Frontal cortex (tissue), 4 donors: ENCODE data around the gene ANHX. TPM values are rescaled to one million over a fixed set of nuclear protein-coding genes. Genes with fewer than 3 reads are reported as not detected.
"Not testable (repeated sequence)": the region's sequence is repeated elsewhere in the genome, so short reads cannot be mapped to it uniquely, and the experiment has no call there.

ENCODE experiments used
- DNase-seq, 2 donors: peaks; one replicate each; pipeline ENCODE4 v3.0.0; 2012; ENCODE audit warnings: low spot score in 2 of 2
- FAIRE-seq: peaks from 2 replicates; lab custom pipeline; 2012; peaks lifted over from hg19 to GRCh38; lab: Jason Lieb, UNC
- total RNA-seq: library from RNA; depleted of rRNA; stranded (reverse); fragments of >200 nt; gene quantifications from one replicate; pipeline ENCODE4 v1.2.3, GENCODE V29; 2014
- donor health status: control.
- donor health status: control.
- donor health status: control.

ANHX gene
- not detected for total RNA-seq

DNA sequence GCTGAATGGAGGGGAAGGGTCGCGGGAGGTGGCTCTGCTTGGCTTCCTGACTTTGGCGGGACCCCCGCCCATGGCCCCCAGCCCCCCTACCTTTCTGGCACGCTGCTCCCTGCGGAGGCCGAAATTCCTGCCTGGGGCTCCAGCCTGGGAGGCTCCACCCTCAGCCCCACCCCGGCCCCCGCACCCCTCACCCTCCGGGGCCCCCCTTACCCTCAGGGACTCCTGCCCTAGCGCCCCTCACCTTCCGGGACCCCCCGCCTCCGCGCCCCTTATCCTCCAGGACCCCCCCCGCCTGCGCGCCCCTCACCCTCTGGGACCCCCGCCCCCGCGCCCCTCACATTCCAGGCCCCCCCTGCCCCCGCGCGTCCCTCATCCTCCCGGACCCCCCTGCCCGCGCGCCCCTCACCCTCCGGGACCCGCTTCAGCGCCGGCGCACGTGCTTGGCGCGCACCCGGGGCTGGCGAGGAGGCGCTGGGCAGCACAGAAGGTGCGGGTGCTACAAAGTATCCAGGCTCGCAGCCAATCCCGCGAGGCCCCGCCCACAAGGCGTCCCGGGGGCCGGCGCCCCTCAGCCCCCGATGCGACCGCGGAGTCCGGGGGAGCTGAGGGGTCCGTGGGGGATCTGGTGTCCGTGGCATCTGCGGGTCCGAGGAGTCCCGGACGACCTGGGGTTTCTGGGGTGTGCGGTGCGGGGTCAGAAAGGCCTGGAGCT is at the start of gene ANHX:
TSS of gene ANHX (minus strand) at position 477 of the 712 bp plus-strand sequence. CDS start 1,521 bp downstream, outside the sequence.
- no peak for DNase-seq
- FAIRE-seq, result no peak

DNA sequence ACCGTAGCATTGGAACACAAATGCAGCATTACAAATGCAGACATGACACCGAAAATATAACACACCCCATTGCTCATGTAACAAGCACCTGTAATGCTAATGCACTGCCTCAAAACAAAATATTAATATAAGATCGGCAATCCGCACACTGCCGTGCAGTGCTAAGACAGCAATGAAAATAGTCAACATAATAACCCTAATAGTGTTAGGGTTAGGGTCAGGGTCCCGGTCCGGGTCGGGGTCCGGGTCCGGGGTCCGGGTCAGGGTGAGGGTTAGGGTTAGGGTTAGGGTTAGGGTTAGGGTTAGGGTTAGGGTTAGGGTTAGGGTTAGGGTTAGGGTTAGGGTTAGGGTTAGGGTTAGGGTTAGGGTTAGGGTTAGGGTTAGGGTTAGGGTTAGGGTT is 29.0 kb upstream of the ANHX start:
- DNase-seq, FAIRE-seq: not testable (repeated sequence)

DNA sequence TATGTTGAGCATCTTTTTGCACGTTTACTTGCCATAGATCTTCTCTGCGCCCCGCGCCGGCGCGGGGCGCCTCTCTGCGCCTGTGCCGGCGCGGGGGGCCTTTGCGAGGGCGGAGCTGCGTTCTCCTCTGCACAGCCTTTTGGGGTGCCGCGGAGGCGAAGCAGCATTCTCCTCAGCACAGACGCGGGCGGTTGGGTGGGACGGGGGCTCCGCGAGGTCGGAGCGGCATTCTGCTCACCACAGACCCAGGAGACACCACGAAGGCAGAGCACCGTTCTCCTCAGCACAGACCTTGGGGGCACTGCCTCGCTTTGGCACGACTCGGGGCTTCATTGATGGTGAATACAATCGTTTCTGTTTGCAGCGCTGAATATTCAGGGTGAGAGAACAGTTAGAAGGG is 28.5 kb upstream of the ANHX start:
- DNase-seq (no peak), FAIRE-seq (no peak)

DNA sequence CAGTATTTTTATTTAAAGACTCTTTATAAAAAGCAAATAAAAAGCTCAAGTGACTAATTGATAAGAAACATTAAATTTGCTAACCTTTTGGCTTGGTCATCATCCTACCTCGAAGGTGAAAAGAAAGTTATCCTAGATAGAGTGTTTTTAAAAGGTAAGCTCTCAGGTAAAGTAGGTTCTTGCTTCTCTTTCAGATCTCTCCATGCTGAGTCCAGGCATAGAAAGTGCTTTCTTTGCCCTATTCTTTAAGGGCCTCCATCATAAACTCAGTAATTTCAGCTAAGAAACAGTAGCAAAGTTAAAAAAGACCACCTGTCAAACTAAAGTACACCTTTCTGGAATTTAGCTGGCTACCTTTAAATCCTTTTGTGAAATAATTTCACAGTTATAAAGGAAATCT is 20.6 kb upstream of the ANHX start:
- FAIRE-seq (no peak), DNase-seq (no peak)

DNA sequence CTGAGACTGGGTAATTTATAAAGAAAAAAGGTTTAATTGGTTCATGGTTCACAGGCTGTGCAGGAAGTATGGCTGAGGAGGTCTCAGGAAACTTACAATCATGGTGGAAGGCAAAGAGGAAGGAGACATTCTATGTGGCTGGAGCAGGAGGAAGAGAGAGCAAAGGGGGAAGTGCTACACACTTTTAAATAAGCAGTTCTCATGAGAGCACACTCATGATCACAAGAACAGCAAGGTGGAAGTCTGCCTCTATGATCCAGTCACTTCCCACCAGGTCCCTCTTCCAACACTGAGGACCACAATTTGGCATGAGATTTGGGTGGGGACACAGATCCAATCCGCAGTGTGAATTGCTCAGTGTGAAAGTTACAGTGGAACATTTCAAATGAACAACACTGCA is 20.2 kb upstream of the ANHX start:
- not testable (repeated sequence) for DNase-seq, FAIRE-seq

DNA sequence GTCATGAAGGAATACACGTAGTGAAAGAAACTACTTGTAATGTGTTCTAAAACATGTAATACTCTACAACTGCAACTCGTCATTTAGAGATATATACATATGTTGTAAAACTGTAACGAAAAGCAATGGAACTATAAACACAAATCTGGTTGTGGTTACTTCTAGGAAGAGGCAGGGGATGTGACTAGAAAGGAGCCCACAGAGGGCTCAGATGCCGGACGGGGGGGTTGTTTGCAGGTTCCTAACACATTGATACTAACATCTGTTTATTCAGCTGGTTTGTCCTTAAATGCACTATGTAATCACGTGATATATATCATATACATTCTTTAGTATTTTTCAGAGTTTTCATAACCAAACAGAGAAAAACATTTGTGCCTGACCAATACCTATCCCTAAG is 16.1 kb upstream of the ANHX start:
- DNase-seq (no peak), FAIRE-seq (no peak)

DNA sequence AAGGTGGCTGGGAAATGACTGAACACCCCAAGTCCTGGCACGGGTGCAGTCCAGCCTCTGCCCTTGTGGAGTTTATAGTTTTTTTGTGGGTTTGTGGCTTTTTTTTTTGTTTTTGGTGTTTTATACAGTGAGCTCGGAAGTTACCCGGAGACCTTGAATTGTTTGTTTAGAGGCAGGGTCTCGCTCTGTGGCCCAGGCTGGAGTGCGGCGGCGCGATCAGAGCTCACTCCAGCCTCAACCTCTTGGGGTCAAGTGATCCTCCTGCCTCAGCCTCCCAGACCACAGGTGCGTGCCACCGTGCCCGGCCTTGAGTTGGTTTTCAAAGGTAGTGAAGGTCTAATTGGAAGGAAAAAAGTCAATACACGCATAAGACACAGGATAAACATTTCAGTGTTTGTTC is 879 bp upstream of the ANHX start:
- no peak for FAIRE-seq
- DNase-seq, result no peak

DNA sequence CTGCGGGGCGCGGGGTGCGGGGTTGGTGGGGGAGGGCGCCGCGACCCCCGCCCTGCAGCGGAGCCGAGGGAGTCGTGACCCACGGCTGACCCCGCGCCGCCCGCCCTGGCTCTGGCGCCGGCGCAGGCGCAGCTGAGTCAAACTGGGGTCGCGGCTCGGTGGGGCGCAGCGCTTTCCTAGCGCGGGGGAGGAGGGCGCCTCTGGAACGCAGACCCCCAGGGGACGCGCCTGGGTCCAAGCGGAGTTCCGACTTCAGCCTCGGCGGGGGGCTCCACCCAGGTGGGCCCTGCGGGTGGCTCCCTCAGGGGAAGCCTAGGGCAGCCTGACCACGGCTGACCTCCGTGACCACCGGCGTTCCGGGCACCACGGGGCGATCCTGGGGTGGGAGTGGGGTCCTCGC is 467 bp upstream of the ANHX start:
- DNase-seq (no peak), FAIRE-seq (no peak)

DNA sequence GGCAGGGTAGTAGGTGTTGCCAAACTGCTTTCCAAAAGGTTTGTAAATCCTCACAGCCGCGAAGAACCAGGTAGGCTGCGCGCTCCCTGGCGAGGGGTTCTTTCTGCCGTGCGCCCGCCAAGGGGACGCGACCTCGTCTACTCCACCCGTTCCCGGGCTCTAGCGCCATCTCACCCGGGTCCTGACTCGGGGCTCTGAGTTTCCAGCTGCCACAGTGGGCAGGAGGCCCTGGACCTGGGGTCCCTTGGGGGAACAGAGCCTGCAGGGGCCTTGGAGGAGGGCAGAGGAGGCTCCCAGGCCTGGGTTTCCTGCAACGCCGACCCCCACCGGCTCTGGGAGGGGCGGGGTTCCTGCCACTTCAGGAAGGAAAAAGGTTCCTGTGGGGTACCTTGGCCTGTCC is 706 bp downstream of the ANHX start:
- DNase-seq (no peak), FAIRE-seq (no peak)

DNA sequence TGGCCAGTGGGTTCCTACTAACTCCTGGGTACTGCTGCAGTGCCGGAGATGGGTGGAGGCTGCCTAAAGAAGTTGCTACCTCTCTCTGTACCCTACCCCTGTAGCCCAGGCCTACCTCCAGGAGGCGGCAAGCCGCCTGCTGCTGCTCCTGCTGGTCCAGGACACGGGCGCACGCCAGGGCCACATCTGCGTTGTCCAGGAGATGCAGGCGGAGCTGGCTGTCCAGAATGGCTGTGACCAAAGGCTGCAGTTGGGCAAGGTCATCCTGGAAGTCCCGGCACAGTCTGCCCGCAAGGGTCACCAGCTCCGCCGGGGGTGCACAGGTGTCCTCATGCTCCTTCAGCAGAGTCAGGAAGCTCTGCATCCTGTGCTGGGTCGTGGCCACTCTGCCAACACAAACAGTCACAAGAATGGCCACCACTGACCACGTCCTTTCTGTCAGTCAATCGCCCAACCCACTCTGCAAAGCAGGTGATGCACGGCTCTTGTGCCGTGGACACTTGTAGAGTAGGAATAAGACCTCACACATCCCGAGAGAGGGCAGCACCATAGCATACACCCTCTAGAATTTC is 1.6 kb downstream of the ANHX start:
- FAIRE-seq, result no peak
- no peak for DNase-seq

DNA sequence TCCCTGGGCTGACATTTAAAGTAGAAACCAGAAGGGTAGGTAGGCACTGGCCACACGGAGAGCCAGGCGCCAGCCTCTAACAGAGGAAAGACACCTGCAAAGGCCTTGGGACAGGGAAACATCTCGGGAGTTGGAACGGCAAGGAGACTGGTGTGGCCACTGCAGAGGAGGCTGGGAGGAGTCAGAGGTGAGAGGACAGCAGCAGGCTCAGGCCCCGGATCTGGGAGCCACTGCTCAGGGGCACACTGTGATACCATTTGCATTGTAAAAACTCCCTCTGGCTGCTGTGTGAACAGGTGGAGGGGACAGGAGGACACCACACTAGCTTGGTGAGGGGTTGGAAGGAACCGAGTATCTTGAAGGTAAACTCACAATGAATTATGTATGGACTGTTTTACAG is 2.7 kb downstream of the ANHX start:
- FAIRE-seq (no peak), DNase-seq (no peak)

DNA sequence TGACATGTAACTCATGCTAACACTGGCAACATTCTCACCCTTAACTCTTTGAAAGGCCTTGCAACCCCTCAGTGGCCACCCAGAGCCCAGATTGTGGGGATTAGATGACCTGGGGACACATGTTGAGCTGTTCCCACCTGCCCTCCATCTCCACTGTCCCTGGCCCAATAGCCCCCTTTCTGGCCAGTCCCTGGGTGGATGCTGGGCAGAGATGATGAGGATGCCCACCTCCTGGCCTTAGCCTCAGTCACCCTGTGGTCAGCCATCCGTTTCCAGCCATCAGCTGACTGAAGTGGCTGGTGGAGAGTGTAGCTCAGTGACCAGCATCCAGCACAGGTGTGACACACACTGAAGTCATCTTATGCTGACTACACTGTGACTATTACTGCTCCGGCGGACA is 4.7 kb downstream of the ANHX start:
- no peak for DNase-seq
- no peak for FAIRE-seq

DNA sequence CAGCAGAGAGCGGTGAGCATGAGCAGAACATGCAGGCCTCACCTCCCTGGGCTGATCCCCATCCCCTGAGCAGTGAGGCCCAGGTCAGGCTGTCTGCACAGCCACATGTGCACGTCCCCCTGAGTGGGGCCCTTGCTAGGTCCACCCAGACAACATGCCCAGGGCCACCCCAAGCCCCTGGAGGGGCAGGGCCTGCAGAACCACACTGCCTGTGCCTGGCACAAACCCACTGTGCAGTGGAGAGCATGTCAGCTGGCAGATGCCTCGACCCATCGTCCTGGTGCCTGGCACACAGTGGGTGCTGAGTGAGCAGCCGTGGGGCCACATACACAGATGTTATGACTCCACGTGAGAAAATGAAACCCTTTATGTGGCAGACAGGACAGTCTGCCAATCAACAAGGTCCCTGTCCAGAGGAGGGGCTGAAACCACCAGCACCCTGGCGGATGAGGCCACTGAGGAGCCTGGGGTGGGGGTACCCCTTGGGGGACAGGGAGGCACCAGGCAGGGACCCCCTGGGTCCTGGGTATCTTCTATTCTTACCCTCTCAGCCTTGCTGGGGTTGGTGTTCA is 8.3 kb downstream of the ANHX start:
- FAIRE-seq (no peak), DNase-seq (no peak)

DNA sequence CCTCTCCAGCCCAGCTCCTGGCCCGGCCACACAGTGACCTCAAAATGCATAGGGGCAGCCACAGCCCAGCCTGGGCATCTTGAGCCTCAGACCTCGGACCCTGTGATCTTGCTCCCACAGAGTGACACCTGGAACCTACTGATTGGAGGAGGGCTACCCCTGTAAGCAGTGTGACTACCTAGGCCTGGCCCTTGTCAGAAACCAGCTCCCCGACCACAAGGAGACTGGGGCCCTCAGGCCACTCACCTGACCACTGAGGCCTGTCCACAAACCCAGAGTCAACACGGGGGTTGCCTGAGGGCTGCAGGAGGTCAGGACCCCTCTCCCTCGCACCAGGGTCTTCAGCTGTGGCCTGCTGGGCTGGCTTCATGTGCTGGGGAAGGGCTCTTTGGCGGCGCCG is 9.0 kb downstream of the ANHX start:
- DNase-seq (no peak), FAIRE-seq (no peak)

DNA sequence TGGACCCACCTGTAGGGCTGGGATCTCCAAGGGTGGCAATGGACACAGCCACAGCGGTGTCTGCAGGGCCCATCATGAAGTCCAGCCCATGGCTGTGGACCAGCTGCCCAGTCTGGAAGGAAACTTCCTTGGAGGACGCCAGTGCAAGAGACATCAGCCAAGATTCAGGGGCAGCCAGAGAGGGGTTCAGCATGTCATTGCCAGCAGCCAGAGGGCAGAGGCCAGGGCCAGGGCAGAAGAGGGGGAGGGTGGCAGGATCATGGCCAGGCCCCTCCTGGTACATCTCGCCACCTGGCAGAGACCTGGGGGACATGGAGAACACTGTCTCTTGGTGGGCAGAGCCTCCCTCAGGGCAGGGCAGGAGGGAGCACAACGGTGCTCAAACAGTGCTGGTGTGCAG is 10.2 kb downstream of the ANHX start:
- DNase-seq (no peak), FAIRE-seq (no peak)

DNA sequence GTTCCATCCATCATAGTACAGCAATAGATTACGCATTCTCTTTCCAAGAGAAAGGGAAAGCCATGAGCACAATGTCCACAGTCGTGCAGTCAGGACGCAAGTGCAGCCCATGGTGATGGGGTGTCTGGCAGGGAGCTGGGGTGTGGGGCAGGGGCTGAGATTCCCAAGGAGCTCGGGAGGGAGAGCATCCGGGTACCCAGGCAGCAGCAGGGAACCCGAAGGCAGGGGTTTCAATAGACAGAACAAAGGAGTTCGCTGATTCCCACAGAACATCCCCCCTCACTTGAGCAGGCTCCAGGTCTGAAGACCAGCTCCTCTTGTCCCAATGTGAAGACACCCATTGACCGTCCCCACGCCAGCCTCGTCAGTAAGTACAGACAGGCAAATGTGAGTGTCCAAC is 13.5 kb downstream of the ANHX start:
- no peak for DNase-seq
- no peak for FAIRE-seq

DNA sequence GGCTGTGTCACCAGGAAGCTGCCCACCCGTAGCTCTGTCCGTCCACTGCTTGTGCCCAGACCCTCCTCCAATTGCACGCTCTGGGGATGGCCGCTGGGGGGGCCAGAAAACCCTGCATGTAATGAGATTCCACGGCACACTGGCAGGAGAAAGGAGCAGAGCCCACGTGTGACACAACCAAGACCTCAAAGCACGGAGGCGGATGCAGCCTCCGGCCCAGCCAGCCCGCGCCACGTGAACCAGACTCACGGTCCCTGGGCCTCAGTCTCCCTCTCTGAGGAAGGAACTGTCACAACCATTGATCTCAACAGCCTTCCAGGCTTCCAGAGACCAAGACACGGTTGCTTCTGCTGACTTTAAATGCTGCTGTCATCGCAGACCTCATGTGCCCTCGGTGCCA is 14.4 kb downstream of the ANHX start:
- no peak for FAIRE-seq
- no peak for DNase-seq

DNA sequence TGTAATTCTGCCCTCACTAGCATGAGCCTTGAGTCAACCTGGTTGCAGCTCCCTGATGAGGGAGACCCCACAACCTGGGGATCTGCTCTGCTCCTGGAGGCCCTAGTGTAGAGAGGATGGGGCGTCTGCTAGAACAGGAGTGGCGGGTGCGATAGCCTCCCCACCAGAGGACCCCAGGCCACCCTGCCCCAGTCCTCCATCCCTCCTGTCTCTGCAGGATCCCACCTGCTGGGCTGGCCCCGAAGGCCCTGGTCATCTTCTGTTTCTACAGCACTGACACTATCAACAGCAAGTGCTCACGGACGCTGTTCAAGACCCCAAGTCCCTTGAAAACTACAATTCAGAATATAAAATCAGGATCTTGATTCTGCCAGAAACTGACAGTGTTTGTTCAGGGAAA is 15.2 kb downstream of the ANHX start:
- no peak for FAIRE-seq
- DNase-seq, result no peak

DNA sequence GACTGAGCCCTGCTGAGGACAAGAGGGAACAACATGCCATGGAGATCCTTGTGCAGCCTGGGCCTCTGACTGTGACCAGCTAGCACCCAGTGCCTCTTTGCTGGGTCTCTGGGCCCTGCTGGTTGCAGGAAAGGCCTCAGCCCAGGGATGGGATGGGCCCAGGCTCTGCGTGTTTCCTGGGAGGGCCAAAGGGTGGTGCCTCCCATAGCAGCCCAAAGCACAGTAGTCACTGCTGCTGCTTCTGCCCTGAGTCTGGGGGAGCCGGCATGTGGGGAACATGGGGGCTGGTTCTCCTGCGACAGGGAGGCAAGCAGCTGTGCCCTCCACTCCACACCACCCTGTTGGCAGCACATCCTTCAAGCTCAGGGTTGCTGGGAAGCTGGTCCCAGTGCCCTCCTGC is 18.5 kb downstream of the ANHX start:
- DNase-seq (no peak), FAIRE-seq (no peak)

DNA sequence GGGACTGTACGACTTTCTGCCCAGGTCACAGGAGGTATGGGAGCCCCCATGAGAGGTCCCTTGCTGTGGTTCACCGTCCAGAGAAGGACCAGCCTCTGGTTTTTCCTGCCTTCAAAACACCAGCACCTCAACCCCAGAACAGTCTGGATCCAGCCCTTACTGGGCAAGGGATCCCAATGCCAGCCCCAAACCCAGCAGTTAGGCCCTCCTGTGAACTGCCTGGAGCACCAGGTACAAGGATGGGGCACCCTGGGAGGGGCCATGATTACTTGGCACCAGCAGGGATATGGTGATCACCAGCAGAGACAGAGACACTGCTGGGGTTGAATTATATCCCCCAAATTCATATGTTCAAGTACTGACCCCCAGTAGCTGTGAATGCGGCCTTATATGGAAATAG is 20.0 kb downstream of the ANHX start:
- FAIRE-seq (no peak), DNase-seq (no peak)

DNA sequence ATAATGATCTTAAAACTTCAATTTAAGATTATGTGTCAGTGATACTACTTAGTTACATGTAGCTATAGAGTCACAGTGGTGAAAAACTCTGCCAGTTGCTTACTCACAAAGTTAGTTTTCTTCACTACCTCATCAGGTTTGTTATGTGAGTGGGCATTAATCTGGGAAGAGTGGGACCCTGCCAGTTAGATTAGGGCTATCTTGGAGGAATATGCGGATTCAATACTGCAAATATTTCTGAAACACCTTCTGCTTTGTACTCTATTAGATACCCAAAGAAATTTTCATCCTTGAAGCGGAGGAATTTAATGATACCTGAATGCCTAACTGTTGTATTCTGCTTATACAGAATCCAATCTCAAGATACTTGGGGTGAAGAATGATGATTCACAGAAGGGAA is 29.3 kb downstream of the ANHX start:
- no peak for DNase-seq
- FAIRE-seq, result no peak

DNA sequence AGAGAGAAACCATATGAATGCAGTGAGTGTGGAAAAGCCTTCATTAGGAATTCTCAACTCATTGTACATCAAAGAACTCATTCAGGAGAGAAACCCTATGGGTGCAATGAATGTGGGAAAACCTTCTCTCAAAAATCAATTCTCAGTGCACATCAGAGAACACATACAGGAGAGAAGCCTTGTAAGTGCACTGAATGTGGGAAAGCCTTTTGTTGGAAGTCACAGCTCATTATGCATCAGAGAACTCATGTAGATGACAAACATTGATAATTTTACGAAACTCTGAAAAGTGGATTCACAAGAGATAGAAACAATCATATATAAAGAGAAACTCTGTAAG is 31.4 kb downstream of the ANHX start:
- DNase-seq (no peak), FAIRE-seq (no peak)
